ENCODE data around the gene CD46. TPM values are rescaled to one million over a fixed set of nuclear protein-coding genes. Genes with fewer than 3 reads are reported as not detected.
A peak's percentile ranks its signal among the peaks of the same experiment; 100 is the strongest.

CD46 gene
- total RNA-seq, 1 experiment from 2014 or later: 214 TPM

DNA sequence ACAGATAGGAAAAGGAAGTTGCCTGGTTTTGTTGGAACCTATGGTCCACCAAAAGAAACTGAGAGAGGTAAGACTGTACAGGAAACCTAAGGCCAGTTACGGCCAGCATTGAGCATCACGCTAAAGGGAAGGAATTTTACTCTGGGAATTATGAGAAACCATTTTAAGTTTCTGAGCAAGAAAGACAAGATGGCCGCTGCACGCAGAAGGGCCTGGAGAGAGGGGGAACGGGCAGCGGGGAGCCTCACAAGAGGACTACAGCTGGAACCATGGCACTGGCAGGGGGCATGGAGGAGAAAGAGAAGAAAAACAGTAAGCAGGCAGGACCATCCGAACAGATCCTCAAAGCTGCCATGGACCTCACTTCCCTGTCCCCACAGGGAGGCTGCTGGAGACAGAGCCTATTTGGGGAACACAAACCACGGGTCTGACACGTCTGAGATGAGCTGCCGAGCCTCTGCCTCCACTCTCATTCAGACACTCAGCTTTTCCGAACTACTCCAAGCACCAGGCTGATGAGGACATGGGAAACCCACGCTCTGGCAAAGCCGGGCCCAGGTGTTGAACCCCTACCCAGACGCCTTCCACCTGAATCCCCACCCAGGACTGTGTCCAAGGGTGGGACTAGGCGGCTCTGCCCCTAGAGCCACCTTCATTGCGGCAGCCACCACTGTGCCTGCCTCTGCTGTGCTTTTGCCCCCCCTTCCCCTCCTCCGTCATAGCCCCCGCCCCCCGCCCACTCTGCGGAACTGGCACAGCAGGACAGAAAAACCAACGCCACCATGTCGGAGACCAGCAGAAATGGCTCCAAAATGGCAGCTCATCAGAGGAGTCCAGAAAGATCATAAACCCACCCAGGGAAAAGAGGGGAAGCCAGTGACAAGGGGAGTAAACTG, 69.0 kb downstream of the CD46 start:
- DNase-seq: no peak
- Histone ChIP-seq H3F3A (ENCODE audit: insufficient read depth, low read depth) (peaks cover 25% of the 10 kb centered on the region), H3K9me2 (ENCODE audit: insufficient read depth) (no peaks in the 10 kb centered on the region), H3K9me3 (ENCODE audit: insufficient read depth, low read depth) (no peaks in the 10 kb centered on the region), H3K4me3 (no peak overlapping the region), H3K4me1 (replicated peaks; ENCODE audit: insufficient read depth) (peaks cover 28% of the 10 kb centered on the region), H3K27ac (no peak overlapping the region), H3K4me2 (peak overlapping the region; percentile 82), H4K20me1 (ENCODE audit: insufficient read depth) (no peaks in the 10 kb centered on the region), H2AFZ (no peak overlapping the region), H3K36me3 (ENCODE audit: low read depth) (0 out of 2 replicates have a peak, but pooled peaks cover 14% of the 10 kb centered on the region), H3K27me3 (ENCODE audit: insufficient read depth, low read depth) (no peaks in the 10 kb centered on the region), H3K79me2 (ENCODE audit: low read depth) (peaks cover 37% of the 10 kb centered on the region)
- BruUV-seq (replicated peaks): no TSS peak
- CTCF ChIA-PET: no interaction called here
- POLR2A ChIA-PET (ENCODE audit: unreplicated experiment): no interaction called here
- intact Hi-C loops (cut with micrococcal nuclease; ENCODE audit: unreplicated experiment): loop anchor here (10.0 kb wide), 2 partner anchors 364 to 1614 kb away; no protein-coding TSS in a partner anchor
- TF ChIP-seq CTCF (conservative IDR thresholded peaks at IDR 0.05) (no peak), EZH2 (IDR thresholded peaks at IDR 0.05; ENCODE audit: low read depth) (no peak)

DNA sequence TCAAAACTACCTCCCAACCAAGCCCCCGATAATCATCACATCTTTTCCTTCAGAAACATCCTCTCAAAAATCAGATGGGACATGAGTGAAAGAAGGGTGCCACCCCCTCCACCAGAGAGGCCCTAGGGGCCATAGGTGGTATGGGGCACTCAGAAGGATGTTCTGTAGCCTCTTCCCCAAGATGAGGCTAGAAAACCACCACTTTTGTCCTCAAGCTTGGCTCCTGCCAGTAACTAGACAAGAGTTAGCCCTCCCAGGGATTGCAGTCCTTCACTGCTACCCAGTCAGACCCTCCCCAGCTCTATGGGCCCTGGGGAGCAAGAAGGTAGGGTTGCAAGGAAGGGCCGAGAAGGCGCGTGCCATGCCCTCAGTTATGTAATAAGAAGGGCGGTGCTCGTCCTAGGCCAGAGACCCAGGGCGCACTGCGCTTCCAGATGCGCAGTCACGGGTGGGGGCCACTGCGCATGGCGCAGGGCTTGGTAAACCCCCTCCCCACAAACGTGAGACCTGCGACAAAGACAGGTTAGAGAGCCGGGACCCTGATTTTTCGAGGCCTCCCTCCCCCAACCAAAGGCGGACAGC, 69.7 kb downstream of the CD46 start:
- Histone ChIP-seq H3K36me3 (ENCODE audit: low read depth) (0 out of 2 replicates have a peak, but pooled peaks cover 14% of the 10 kb centered on the region), H2AFZ (no peak overlapping the region), H3K27ac (no peak overlapping the region), H4K20me1 (ENCODE audit: insufficient read depth) (no peaks in the 10 kb centered on the region), H3K4me1 (replicated peaks; ENCODE audit: insufficient read depth) (peaks cover 36% of the 10 kb centered on the region), H3F3A (ENCODE audit: insufficient read depth, low read depth) (peaks cover 32% of the 10 kb centered on the region), H3K4me2 (peak overlapping the region; percentile 82), H3K9me2 (ENCODE audit: insufficient read depth) (no peaks in the 10 kb centered on the region), H3K9me3 (ENCODE audit: insufficient read depth, low read depth) (no peaks in the 10 kb centered on the region), H3K27me3 (ENCODE audit: insufficient read depth, low read depth) (no peaks in the 10 kb centered on the region), H3K4me3 (peak overlapping the region; percentile 65; the same call in 1 of the 2 replicates), H3K79me2 (ENCODE audit: low read depth) (peaks cover 37% of the 10 kb centered on the region)
- ChIA-PET POLR2A (ENCODE audit: unreplicated experiment) (no interaction called here), CTCF (no interaction called here)
- no TSS peak for BruUV-seq (replicated peaks)
- no peak for DNase-seq
- intact Hi-C loops (cut with micrococcal nuclease; ENCODE audit: unreplicated experiment): loop anchor here (10.0 kb wide), 2 partner anchors 363 to 1613 kb away; no protein-coding TSS in a partner anchor
- TF ChIP-seq EZH2 (IDR thresholded peaks at IDR 0.05; ENCODE audit: low read depth) (no peak), CTCF (conservative IDR thresholded peaks at IDR 0.05) (no peak)

DNA sequence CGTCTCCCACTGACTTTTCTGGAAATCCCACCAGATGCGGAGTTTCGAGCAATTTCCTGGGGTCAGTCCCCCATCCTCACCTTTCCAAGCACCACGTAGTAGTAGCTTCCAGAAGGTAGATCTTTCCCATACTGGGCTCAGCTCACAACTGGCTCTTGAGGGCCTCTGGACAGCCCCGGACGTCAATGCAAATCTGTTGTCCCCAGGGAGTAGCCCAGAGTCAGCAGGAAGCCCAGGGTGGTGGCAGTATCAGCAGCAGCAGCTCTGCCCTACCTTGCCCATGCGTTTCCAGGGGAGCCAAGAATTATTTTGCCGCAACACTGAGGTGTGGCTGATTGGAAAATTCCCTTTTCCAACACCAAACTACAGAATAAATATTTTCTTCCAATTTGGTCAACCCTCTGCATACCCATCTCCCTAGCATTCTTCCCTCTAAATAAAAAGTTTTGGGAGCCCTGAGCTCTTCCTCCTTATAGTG, 70.3 kb downstream of the CD46 start:
- intact Hi-C loops (cut with micrococcal nuclease; ENCODE audit: unreplicated experiment): loop anchor here (10.0 kb wide), 2 partner anchors 363 to 1613 kb away; no protein-coding TSS in a partner anchor
- POLR2A ChIA-PET (ENCODE audit: unreplicated experiment): interaction anchor here (0.5 kb wide), 1 partner anchor 1230 kb away, joined by 3 read pairs; no protein-coding TSS in a partner anchor
- peaks cover 37% of the 10 kb centered on the region for H3K79me2 ChIP-seq (ENCODE audit: low read depth)

More for the DNA sequence above, 70.3 kb downstream of the CD46 start:
- Histone ChIP-seq H3K27me3 (ENCODE audit: insufficient read depth, low read depth) (no peaks in the 10 kb centered on the region), H3F3A (ENCODE audit: insufficient read depth, low read depth) (peaks cover 34% of the 10 kb centered on the region), H3K9me3 (ENCODE audit: insufficient read depth, low read depth) (no peaks in the 10 kb centered on the region), H4K20me1 (ENCODE audit: insufficient read depth) (no peaks in the 10 kb centered on the region), H2AFZ (no peak overlapping the region), H3K4me1 (replicated peaks; ENCODE audit: insufficient read depth) (peaks cover 42% of the 10 kb centered on the region), H3K9me2 (ENCODE audit: insufficient read depth) (no peaks in the 10 kb centered on the region), H3K27ac (peak overlapping the region; percentile 77; the same call in 1 of the 2 replicates), H3K4me3 (peak overlapping the region; percentile 65; the same call in 1 of the 2 replicates), H3K36me3 (ENCODE audit: low read depth) (0 out of 2 replicates have a peak, but pooled peaks cover 9% of the 10 kb centered on the region), H3K4me2 (peak overlapping the region; percentile 82)
- TSS peak; percentile 38 for BruUV-seq (replicated peaks)
- TF ChIP-seq EZH2 (IDR thresholded peaks at IDR 0.05; ENCODE audit: low read depth): no peak
- TF ChIP-seq CTCF (conservative IDR thresholded peaks at IDR 0.05): no peak
- CTCF ChIA-PET: interaction anchor here (1.0 to 1.4 kb wide), 2 partner anchors 10 to 32 kb away, joined by 7 to 8 read pairs; no protein-coding TSS in a partner anchor
- DNase-seq: no peak
